SKM-1 treated with dmso at 0.1 percent for 144 hours (cell line): ENCODE measurements around the gene MED31.
"Not testable (repeated sequence)": the region's sequence is repeated elsewhere in the genome, so short reads cannot be mapped to it uniquely, and the experiment has no call there.

ENCODE experiments used
- DNase-seq: peaks from one replicate; lab custom pipeline; 2025; ENCODE audit not compliant: unreplicated experiment; lab: John Stamatoyannopoulos, UW

The MED31 gene

DNA sequence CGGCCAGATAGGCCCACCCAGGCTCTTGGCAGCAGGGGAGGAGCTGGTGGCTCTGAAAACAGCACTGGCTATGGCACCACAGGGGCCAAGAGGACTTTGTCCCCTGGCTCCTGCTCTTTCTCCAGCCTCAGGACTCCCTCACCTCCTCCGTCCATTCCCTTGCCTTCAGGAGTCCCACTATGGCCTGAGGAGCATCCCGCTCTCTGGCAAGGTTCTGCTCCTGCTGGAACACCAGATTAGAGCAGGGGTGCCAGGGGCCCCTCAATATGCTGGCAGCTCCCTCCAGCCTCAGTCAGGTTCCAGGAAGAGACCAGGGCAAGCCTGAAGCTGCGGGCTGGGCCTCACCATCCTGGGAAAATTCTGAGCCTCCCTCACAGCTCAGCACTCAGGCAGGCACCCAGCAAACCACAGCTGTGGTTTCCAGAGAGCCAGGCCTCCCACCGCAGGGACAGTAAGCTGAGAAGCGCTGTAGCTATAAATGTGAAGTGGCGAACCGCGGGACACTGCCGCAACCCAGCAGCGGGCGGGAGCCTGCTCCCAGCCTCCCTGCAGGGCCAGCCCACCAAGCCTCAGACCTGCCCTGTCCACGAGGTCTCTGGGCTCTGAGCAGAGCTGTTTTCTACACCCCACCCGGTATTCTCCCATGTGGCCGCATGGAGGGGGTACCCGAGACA, 25.9 kb upstream of the MED31 start:
- DNase-seq, result peak; percentile 6

GRCh38 chr17:6676802-6677157, 25.4 kb upstream of the MED31 start:
- DNase-seq, result no peak

DNA sequence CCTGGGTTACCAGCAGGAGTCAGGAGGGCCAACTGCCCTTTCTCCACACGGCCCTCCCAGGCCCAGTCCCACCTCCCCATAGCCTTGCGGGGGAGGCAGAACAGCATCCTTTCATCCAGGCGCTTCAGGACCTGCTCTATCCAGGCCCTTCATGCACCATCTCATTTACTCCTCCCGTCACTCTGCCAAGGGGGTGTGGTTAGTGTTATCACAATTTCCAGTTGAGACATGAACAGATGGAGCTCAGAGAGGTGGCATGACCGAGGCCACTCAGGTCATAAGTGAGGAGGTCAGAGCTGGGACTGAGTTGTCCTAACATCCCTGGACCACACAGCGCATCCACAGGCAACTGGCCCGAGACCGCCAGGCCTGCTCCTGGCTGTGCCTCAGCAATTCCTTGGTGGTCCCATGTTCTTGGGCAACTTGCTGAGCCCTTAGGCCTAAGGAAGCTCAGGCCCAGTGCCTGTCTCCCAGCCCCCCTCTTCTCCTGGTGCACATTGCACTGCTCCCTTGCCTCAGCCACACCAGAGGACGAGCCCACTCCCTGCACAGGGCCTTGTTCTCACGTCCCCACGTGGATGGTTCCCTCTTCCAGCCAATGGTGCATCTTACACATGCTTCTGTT, 23.9 kb upstream of the MED31 start:
- no peak for DNase-seq

DNA sequence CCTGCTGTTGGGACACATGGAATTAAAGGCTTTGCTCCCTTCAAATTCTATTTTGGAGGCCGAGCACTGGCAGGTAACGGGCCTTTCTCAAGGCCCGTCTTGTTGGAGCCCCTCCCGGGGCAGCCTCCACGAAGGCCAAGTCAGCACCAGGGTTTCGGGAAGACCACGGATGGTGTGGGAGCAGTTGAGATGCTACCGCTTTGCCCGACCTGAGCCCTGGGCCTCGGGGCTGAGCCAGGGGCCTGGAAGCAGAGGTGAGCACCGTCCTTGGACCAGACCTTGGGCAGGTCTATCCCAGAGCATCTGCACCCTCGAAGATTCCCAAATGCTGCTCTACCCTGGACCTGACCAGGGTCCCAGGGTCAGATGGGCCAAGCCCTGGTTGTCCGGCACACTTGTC, 23.2 kb upstream of the MED31 start:
- no peak for DNase-seq

GRCh38 chr17:6671431-6671830, 20.0 kb upstream of the MED31 start:
- DNase-seq, result no peak

DNA sequence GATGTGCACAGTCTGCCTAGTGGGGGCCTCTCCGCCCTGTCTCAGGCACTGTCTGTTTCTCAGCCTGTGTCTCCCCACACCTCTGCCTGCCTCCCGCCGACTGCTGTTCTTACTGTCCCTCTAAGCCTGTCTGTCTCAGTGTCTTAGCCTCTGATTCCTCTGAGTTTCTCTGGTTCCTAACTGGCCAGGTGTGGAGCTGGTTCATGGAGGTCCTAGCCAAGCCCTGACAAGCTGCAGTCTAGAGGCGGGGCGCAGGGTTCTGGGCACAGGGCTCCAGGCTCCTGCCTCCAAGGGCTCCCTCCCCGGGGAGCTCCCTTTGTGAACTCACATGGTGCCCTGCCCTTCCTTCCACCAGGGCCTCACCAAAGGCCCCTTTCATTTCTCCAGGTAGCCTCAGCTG, 19.6 kb upstream of the MED31 start:
- no peak for DNase-seq

GRCh38 chr17:6670571-6670970, 19.2 kb upstream of the MED31 start:
- DNase-seq, result no peak

DNA sequence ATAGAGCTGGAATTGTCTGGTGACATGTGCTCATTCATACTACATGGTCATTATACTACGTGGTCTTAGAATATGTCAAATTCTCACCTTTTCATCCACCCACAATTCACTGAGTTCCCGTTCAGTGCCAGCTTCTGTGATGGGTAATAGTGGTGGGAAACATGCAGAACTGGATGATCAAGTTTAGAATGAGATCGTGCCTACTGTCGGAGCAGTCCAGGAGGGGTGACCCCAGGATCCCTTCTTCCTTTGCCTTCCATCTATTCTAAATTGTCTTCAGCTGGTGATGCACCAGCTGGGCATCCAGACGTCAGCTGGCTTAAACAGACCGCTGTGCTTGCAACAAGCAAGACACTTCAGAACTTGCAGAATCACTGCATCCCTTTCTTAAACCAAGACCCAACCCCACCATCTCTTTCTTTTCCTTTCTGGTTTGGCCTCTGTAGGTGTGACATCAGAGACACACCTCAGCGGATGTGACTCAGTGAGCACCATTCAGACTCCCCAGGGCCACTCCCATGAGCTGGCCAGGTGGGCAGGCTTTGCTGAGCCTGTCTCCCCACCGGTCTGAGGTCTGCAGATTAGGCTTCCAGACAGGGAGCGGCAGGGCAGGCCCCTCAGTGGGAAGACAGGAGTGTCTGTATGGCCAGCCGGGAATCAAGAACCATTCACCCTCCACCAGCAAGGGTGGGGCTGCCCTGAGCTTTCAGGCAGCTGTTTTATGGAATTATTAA, 18.2 kb upstream of the MED31 start:
- no peak for DNase-seq

DNA sequence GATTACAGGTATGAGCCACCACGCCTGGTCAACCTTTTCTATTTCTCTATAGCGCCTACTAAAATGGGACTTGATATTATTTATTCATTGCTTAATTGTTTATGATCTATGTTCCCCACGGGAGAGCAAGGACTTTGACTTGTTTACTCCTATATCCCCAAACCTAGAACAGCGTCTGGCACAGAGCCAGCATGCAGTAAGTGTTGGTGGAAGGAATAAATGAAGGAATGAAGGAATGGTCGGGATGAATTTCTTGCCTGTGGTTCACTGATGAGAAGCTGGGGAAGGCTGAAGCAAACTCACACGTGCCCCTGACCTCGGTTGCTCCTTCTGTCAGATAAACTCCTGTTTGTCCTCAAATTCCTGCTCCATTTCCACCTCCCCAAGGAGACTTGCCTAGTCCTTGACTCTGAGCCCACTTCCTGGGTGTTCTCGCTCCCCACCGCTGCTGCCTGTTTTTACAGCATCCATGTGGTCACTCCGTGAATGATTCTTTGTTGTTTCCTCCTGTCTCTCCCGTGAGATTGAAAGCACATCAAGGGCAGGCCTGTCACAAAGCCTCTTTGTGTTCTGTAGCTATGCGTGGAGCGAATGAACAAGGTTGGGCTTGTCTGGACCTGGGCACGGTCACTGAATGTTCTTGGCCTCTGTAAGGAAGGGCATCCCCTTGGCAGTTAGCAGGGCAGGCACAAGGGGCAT, 17.5 kb upstream of the MED31 start:
- DNase-seq, result no peak

DNA sequence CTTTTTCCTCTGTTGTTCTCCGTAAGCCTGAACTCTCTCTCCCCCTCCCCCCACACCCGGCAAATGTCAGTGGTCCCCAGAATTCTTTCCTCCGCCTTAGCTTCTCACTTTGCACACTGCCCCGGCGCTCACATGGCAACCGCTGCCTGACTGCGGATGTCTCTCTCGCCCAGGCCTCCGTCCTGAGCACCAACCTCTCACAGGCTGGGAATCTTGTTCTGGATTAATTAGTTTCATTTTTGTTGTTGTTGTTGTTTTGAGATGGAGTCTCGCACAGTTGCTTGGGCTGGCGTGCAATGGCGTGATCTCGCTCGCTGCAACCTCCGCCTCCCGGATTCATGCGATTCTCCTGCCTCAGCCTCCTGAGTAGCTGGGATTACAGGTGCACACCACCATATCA, 16.8 kb upstream of the MED31 start:
- no peak for DNase-seq

- DNase-seq, result no peak
Observed at GRCh38 chr17:6667516-6667915, 16.1 kb upstream of the MED31 start.

- DNase-seq, result no peak
Observed at GRCh38 chr17:6666557-6666956, 15.2 kb upstream of the MED31 start.

- peak; percentile 17 for DNase-seq
Observed at GRCh38 chr17:6666077-6666521, 14.7 kb upstream of the MED31 start.

DNA sequence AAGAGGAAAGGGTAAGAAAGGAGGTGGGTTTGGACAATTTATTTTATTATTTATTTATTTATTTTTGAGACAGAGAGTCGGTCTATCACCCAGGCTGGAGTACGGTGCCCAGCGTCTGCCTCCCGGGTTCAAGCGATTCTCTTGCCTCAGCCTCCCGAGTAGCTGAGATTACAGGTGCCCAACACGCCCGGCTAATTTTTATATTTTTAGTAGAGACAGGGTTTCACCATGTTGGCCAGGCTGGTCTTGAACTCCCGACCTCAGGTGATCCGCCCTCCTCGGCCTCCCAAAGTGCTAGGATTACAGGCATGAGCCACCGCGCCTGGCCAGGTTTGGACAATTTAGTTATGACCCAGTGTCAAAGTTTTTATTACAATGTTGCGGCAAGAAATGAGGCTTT, 11.8 kb upstream of the MED31 start:
- not testable (repeated sequence) for DNase-seq

- no peak for DNase-seq
Observed at GRCh38 chr17:6661464-6661848, 10.1 kb upstream of the MED31 start.

DNA sequence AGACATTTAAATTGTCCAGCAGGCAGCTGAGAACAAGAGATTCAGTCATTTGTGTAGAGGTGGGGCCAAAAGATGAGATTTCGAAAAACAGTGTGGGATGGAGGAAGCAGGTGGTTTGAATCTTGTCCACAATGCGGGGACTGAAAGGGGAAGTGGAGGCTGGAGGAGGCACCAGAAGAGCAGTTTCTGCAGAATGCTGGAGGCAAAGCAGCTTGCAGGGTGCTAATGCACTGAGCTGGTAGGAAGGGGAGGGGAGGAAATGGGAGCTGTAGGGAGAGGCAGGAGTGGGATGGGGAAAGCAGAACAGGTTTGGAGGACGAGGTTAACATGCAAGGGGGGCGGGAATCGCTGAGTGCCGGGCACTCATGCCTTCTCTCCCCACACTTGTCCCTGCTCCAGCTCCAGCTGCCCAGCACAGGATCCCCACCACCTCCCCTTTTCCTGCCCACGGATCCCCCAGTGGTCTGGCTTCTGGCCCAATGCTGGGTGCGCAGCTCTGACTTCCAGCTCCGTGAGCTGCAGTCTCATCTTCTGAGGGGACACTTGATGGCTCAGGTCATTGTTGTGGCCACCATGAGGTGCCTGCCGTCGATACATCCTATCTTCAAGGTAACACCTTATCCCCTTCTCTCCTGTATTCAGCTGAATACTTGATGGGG, 9.5 kb upstream of the MED31 start:
- DNase-seq, result peak; percentile 64

- no peak for DNase-seq
Observed at GRCh38 chr17:6660101-6660500, 8.7 kb upstream of the MED31 start.

DNA sequence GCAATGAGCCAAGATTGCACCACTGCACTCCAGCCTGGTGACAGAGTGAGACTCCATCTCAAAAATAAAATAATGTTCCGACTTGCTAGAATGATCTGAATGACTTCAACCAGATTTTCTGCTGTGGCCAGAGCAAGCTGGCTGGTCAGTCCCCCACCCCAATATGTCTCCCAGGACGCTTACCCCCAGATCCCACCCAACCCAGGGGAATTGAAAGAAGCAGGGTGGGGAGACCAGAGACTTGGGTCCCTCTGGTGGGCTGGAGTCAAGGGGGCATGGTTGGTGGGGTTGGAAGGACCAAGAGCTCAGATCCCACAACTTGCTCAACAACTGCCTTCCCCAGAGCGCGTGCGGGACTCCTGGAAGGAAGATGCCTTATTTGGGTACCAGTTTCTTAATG, 7.0 kb upstream of the MED31 start:
- DNase-seq, result not testable (repeated sequence)

DNA sequence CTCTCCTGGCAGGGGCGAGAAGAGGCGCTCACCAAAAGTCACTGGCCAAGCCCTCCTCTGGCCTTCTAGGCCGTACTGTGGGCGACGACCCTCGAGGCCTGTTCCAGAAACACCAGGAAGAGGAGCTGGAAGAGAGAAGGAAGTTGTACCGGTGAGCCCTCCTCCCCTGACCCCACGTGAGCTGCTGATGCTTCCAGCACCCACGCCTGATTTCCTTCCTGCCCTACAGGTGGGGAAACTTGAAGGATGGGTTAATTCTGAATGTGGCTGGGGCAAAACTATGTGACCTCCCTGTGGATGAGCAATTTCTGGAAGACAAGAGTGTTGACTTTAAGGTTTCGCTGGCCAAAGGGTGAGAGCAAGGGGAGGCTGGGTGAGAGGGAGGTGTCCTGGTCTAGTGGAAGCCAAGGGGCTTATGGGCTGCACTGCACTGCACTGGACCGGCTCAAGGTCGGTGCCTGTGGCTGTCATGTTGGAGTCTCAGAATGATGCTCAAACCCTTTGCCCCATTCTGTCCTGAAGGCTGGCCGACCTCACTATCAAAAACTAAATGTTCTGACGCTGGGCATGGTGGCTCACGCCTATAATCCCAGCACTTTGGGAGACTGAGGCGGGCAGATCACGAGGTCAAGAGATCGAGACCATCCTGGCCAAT, 6.4 kb upstream of the MED31 start:
- DNase-seq, result no peak

GRCh38 chr17:6656797-6657632, 5.6 kb upstream of the MED31 start:
- not testable (repeated sequence) for DNase-seq
